Germinal center (tissue), 1 donor: ENCODE measurements around the gene IER2.

Experiments
- DNase-seq: peaks from one replicate; pipeline ENCODE4 v3.0.0; 2012; ENCODE audit warnings: mixed read lengths, low spot score

IER2 gene

DNA sequence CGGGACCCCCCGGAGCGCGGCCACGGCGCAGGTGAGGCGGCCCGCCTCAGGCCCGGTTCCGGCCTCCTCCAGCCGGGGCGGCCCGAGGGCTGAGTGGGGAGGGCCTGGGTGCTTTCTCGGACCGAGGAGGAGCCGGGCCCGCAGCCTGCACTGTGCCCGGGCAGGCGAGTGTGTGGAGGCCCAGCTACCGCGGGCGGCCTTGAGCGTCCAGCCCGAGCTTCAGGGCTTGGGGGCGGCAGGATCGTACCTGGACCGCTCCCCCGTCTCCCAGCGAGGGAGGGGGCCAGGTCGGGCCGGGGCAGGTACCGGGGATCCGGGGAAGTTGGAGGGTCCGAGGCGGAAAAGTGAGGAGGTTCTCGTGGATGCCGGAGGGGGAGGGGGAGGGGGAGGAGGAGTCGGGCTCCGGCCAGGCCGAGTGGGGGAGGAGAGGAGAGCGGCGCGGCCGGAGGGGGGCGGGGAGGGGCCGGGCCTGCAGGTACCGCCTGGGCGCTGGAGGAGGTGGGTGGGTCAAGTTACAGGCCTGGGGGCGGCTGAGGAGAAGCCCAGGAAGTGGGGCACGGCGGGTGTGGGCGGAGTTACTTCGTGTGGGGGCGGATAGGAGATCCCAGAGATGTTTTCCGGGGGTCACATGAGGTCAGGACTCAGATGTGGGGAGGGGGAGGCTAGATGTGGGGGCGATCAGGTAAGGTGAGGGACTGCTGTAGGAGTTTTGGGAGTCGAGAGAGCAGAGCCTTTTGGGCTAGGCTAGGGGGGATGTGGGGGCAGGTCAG is 31.6 kb upstream of the IER2 start:
- peak; percentile 62 for DNase-seq

GRCh38 chr19:13119627-13120026 is 30.6 kb upstream of the IER2 start:
- DNase-seq, result no peak

DNA sequence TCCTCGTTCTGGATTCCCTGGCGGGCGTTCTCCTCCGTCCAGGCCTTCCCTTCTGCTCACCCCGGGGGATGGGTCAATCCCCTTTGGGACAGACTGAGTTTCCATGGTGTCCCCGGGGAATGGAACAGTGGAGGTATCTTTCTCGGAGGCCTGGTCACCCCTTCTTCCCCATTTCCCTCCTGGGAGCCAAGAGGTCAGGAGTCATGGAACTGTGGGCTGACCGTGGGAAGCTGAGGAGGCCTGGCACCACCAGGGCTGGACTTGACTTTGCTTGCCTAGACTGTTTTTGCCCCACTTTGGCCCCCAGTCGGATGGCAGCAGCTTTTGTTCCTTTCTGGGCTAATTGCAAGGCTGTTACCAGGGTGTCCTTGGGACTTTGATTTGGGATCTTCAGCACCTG is 30.2 kb upstream of the IER2 start:
- no peak for DNase-seq

DNA sequence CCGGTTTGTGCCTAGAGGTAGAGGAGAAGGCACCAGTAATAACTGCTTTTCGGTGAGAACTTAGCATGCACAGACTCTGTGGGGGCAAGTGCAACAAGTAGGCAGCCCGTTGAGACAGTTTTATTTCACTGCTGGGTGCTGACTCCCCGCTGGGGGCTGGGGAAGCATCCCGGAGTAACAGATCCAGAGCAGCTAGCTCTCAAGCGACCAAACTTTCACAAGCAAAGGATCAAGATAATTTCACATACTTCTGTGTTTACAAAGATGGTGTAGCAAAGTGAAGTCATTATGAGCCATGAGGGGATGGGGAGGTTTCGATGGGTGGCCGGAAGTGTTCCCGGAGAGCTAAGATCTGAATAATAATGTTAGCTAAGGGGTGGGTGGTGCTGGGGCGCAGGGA is 29.4 kb upstream of the IER2 start:
- DNase-seq, result no peak

GRCh38 chr19:13121551-13122274 is 28.5 kb upstream of the IER2 start:
- DNase-seq, result no peak

DNA sequence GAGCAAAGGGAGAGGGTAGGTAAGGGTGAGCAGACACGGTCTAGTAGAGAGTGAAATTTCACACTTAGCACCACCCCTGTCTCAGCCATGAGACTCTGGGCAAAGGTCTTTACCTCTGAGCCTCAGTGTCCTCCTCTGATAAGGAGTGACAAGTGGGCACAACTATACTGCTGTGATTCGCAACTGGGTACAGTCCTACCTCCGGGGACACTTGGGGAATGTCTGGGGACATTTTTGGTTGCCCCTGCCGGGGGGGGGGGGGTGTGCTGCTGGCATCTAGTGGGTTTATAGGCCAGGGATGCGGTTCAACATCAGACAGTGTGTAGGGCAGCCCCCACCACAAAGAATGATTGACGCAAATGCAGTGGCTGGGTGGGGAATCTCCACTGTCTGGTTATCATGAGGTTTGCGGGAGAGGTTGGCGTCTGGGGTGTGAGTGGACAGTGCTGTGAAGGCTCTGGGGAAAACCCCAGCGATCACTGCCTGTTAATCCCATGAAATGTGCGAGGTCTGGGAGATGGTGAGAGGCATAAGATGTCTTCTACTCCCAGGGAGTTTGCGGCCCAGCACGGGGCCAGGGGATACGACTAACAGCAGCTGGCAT is 27.8 kb upstream of the IER2 start:
- no peak for DNase-seq

GRCh38 chr19:13122980-13123957 is 26.9 kb upstream of the IER2 start:
- DNase-seq, result no peak

DNA sequence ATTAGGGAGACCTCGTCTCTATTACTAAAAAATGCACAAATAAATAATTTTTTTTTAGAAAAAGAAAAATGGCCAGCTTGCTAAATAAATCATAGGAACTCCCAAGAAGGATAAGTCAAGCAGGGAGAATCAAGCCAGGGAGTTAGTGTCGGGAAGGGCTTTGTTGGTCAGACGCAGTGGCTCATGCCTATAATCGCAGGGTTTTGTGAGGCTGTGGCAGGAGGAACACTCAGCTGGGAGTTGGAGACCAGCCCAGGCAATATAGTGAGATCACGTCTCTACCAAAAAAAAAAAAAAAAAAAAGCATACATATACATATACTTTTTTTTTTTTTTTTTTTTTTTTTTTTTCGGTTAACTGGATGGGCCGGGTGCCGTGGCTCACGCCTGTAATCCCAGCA is 23.2 kb upstream of the IER2 start:
- no peak for DNase-seq

GRCh38 chr19:13127811-13128575 is 22.2 kb upstream of the IER2 start:
- DNase-seq, result no peak

GRCh38 chr19:13128583-13128982 is 21.6 kb upstream of the IER2 start:
- no peak for DNase-seq

DNA sequence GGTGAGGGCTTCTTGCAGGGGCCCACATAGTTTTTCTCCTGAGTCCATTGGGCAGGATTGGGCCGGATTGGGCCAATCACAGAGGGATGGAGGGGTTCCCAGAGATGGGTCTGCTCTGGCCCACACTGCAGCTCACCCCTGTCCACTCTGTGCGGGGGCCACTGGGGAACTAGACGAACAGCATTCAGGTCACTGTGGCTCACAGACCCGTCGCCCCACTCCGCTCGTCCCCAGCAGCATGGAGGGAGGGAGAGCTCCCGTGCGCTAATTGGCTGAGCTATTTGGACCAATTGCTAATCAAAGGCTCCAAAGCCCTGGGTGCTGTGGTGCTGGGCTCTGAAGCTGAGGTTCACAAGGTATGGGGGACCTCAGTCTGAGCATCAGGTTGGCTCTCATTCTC is 20.8 kb upstream of the IER2 start:
- DNase-seq, result no peak

DNA sequence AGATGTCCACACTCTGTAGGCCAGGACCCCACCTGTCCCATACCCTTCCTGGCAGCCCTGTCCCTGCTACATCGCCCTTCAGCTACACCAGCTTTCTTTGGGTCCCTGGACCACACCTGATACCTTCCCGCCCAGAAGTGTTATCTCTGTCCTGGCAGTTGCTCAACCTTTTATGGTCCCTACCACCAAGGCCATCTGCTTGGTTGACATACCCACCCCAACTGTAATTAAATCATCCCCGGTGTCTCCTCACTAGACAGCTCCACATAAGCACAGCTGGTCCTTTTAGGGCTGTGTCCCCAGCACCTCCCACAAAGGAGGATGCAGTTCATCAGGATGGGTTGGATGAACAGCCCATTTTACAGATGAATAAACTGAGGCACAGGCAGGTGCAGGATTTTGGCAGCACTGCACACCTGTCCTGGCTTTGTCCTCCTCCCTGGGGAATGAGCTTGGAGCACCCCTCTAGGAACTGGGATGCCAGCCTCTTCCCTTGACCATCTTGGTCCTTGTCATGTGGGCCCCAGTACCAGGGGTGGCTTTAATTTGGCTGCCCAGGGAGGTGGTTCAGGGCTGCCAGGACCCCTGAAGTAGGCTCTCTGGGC is 19.2 kb upstream of the IER2 start:
- DNase-seq, result no peak

- no peak for DNase-seq
These were observed 17.6 kb upstream of the IER2 start for GRCh38 chr19:13132471-13133180.

GRCh38 chr19:13133241-13133870 is 16.9 kb upstream of the IER2 start:
- no peak for DNase-seq

DNA sequence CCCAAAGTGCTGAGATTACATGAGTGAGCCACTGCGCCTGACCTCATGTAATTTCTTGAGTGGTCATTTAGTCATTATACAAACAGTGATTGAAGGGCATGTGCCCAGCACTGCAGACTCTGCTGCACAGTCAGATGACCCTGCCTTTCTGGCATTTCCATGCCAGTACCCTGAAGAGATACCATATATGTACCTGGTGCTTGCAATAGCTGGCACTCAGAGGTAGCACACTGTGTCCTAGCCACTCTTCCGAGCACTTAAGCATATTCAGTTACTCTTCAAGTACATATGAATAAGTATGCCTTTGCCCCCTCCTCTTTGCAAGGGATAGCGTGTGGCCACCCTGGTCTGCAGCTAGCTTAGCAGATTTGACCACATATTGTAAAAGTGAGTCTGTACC is 15.6 kb upstream of the IER2 start:
- no peak for DNase-seq

- DNase-seq, result no peak
These were observed 14.8 kb upstream of the IER2 start for GRCh38 chr19:13135068-13136062.

DNA sequence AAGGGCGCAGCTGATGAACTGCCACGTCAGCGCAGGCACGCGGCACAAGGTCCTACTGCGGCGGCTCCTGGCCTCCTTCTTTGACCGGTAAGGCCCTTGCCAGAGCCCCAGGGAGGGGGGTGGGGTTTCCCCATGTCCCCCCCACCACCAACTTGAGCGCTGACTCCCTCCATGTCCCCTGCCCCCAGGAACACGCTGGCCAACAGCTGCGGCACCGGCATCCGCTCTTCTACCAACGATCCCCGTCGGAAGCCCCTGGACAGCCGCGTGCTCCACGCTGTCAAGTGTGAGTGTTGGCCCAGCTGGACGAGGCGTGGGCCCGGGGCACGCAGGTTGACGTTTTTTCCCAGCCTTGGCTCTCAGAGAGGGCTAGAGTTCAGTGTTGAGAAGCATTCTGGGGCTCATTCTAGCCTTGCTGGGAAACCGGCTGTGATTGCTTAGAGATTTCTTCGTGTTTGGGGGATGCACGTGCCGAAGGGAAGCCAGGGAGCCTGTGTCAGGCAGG is 12.9 kb upstream of the IER2 start:
- DNase-seq, result no peak
